ENCODE data around the gene CTDSPL2.
"Not testable (repeated sequence)": the region's sequence is repeated elsewhere in the genome, so short reads cannot be mapped to it uniquely, and the experiment has no call there.

Gene CTDSPL2

GRCh38 chr15:44545913-44546802 lies 118.7 kb downstream of the CTDSPL2 start:
- Histone ChIP-seq H3K4me3 (ENCODE audit: control insufficient read depth in 1 of 7, extremely low read depth in 1 of 7, insufficient read depth in 4 of 7, low read depth in 2 of 7, low read length in 6 of 7) (peak overlapping the region in 2 of 7 experiments; percentile 0 to 27), H3K4me1 (ENCODE audit: control extremely low read depth in 1 of 4, control insufficient read depth in 4 of 4, insufficient read depth in 4 of 4, low read length in 3 of 4) (peaks cover 0 to 14% (median 6%) of the 10 kb centered on the region in 4 experiments), H3K9me3 (ENCODE audit: control extremely low read depth in 1 of 5, control insufficient read depth in 4 of 5, insufficient read depth in 2 of 5, low read depth in 1 of 5, low read length in 4 of 5) (no peaks in the 10 kb centered on the region), H3K27ac (ENCODE audit: insufficient read depth in 1 of 2, low read depth in 1 of 2, low read length in 2 of 2, poor library complexity in 1 of 2, severe bottlenecking in 2 of 2) (no peak overlapping the region), H3K27me3 (replicated peaks in 2 of 5; ENCODE audit: control insufficient read depth in 4 of 5, insufficient read depth in 5 of 5, low read length in 4 of 5) (no peaks in the 10 kb centered on the region), H3K36me3 (ENCODE audit: control insufficient read depth in 4 of 4, insufficient read depth in 4 of 4, low read length in 3 of 4) (peaks cover 4 to 14% (median 8%) of the 10 kb centered on the region in 4 experiments)
- peak in 2 of 3 donors; percentile 54 to 56 for DNase-seq
- 50% methylated on average over 1 of the region's 5 CpGs for WGBS (ENCODE audit: insufficient coverage)
- CTCF ChIA-PET: interaction anchor here (1.0 to 2.7 kb wide), 10 partner anchors 9 to 117 kb away, joined by 3 to 13 read pairs (median 4); partner anchors contain the start of genes EIF3J and SPG11
- POLR2A ChIA-PET: interaction anchor here (0.6 to 1.2 kb wide), 3 partner anchors 8 to 14 kb away, joined by 3 to 4 read pairs (median 4); partner anchors contain the start of gene EIF3J

DNA sequence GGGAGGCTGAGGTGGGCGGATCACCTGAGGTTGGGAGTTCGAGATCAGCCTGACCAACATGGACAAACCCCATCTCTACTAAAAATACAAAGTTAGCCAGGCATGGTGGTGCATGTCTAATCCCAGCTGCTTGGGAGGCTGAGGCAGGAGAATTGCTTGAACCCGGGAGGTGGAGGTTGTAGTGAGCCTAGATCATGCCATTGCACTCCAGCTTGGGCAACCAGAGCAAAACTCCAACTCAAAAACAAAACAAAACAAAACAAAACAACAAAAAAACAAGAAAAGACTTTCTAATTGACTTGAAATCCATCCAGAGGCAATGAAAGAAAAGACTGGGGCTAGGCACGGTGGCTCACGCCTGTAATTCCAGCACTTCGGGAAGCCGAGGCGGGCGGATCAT lies 121.7 kb downstream of the CTDSPL2 start:
- H3K4me1 ChIP-seq (ENCODE audit: control extremely low read depth in 1 of 4, control insufficient read depth in 4 of 4, insufficient read depth in 4 of 4, low read length in 3 of 4); H3K4me3 ChIP-seq (ENCODE audit: control insufficient read depth in 1 of 7, extremely low read depth in 1 of 7, insufficient read depth in 4 of 7, low read depth in 2 of 7, low read length in 6 of 7); H3K27ac ChIP-seq (ENCODE audit: insufficient read depth in 1 of 2, low read depth in 1 of 2, low read length in 2 of 2, poor library complexity in 1 of 2, severe bottlenecking in 2 of 2); DNase-seq; H3K27me3 ChIP-seq (replicated peaks in 2 of 5; ENCODE audit: control insufficient read depth in 4 of 5, insufficient read depth in 5 of 5, low read length in 4 of 5); POLR2A ChIA-PET; H3K9me3 ChIP-seq (ENCODE audit: control extremely low read depth in 1 of 5, control insufficient read depth in 4 of 5, insufficient read depth in 2 of 5, low read depth in 1 of 5, low read length in 4 of 5): not testable (repeated sequence)
- peaks cover 5 to 21% (median 16%) of the 10 kb centered on the region in 4 experiments for H3K36me3 ChIP-seq (ENCODE audit: control insufficient read depth in 4 of 4, insufficient read depth in 4 of 4, low read length in 3 of 4)
- WGBS (ENCODE audit: insufficient coverage): 100% methylated on average over 5 of the region's 9 CpGs
- CTCF ChIA-PET: interaction anchor here (1.0 to 1.4 kb wide), 3 partner anchors 8 to 29 kb away, joined by 3 read pairs; no protein-coding TSS in a partner anchor

- Histone ChIP-seq H3K27ac (ENCODE audit: insufficient read depth in 1 of 2, low read depth in 1 of 2, low read length in 2 of 2, poor library complexity in 1 of 2, severe bottlenecking in 2 of 2) (no peak overlapping the region), H3K36me3 (ENCODE audit: control insufficient read depth in 4 of 4, insufficient read depth in 4 of 4, low read length in 3 of 4) (peaks cover 12 to 31% (median 21%) of the 10 kb centered on the region in 4 experiments), H3K27me3 (replicated peaks in 2 of 5; ENCODE audit: control insufficient read depth in 4 of 5, insufficient read depth in 5 of 5, low read length in 4 of 5) (no peaks in the 10 kb centered on the region), H3K4me1 (ENCODE audit: control extremely low read depth in 1 of 4, control insufficient read depth in 4 of 4, insufficient read depth in 4 of 4, low read length in 3 of 4) (peaks cover 5 to 12% (median 7%) of the 10 kb centered on the region in 4 experiments), H3K4me3 (ENCODE audit: control insufficient read depth in 1 of 7, extremely low read depth in 1 of 7, insufficient read depth in 4 of 7, low read depth in 2 of 7, low read length in 6 of 7) (no peak overlapping the region), H3K9me3 (ENCODE audit: control extremely low read depth in 1 of 5, control insufficient read depth in 4 of 5, insufficient read depth in 2 of 5, low read depth in 1 of 5, low read length in 4 of 5) (no peaks in the 10 kb centered on the region)
- ChIA-PET CTCF (interaction anchor here (0.7 to 1.4 kb wide), 9 partner anchors 9 to 340 kb away, joined by 3 to 8 read pairs (median 3); no protein-coding TSS in a partner anchor), POLR2A (no interaction called here)
- peak; percentile 50 to 81 (median 72) for DNase-seq
- WGBS (ENCODE audit: insufficient coverage): 0% methylated on average over 1 of the region's 3 CpGs
Observed at GRCh38 chr15:44550256-44550655, 122.8 kb downstream of the CTDSPL2 start.

- ChIA-PET POLR2A (interaction anchor here (0.7 kb wide), 1 partner anchor 13 kb away, joined by 3 read pairs; no protein-coding TSS in a partner anchor), CTCF (interaction anchor here (1.1 to 1.4 kb wide), 5 partner anchors 9 to 339 kb away, joined by 3 to 8 read pairs (median 4); no protein-coding TSS in a partner anchor)
- no peaks in the 10 kb centered on the region for H3K9me3 ChIP-seq (ENCODE audit: control extremely low read depth in 1 of 5, control insufficient read depth in 4 of 5, insufficient read depth in 2 of 5, low read depth in 1 of 5, low read length in 4 of 5)
- H3K4me3 ChIP-seq (ENCODE audit: control insufficient read depth in 1 of 7, extremely low read depth in 1 of 7, insufficient read depth in 4 of 7, low read depth in 2 of 7, low read length in 6 of 7): no peak overlapping the region
- H3K27ac ChIP-seq (ENCODE audit: insufficient read depth in 1 of 2, low read depth in 1 of 2, low read length in 2 of 2, poor library complexity in 1 of 2, severe bottlenecking in 2 of 2): no peak overlapping the region
- WGBS (ENCODE audit: insufficient coverage): 40% methylated on average over 1 of the region's 4 CpGs
- H3K27me3 ChIP-seq (replicated peaks in 2 of 5; ENCODE audit: control insufficient read depth in 4 of 5, insufficient read depth in 5 of 5, low read length in 4 of 5): no peaks in the 10 kb centered on the region
- DNase-seq: no peak
- H3K4me1 ChIP-seq (ENCODE audit: control extremely low read depth in 1 of 4, control insufficient read depth in 4 of 4, insufficient read depth in 4 of 4, low read length in 3 of 4): peaks cover 6 to 12% (median 8%) of the 10 kb centered on the region in 4 experiments
- peaks cover 14 to 36% (median 25%) of the 10 kb centered on the region in 4 experiments for H3K36me3 ChIP-seq (ENCODE audit: control insufficient read depth in 4 of 4, insufficient read depth in 4 of 4, low read length in 3 of 4)
Observed at GRCh38 chr15:44550734-44551133, 123.3 kb downstream of the CTDSPL2 start.

DNA sequence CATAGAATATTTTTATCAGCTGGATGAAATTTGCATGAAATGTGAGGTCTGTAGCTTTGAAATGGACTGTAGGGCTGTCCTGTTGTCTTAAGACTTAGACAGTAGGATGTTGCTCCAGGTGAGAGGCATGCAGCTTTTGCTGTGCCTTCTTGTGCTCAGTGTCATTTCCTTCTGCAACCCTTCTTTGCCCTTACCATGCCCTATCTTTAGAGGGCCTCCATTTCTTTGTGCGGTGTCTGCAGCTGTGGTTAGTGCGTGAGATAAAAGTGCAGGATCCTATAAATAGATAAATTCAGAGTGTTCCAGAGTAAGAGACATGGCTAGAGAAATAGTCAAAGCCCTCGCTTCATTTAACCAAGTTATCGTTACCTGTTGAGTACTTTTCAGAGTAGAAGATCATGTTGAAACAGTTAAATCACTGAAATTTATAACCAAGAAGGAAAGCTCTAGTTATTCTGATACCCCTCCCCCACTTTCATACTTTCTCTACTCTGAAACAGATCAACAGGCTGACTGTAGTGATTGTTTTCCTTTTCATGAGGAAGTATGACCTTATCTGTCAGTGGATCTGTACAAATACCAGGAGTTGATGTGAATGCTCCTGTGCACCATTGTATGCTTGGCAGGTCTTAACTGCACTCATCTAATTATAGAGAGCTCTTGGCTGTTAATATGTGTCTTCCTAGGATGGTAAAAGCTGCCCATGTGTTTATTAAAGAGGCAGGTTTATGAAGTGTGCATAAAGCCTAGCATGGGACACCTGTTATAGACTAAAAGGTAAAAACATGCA lies 127.7 kb downstream of the CTDSPL2 start:
- DNase-seq: no peak

DNA sequence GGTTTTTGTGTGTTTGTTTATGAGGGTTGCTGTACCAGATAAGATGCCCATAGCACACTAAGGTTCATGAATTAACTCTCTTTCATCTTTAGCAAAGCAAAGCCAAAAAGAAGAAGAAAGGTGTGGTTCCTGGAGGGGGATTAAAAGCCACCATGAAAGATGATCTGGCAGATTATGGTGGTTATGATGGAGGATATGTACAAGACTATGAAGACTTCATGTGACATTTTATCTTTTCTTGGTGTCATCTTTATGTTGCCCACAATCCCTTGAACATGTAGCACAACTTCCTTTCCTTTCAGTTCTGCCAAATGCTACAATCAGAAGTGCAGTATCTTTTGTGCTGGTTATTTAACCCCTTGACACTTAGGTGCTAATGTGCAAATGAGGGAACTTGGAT lies 133.5 kb downstream of the CTDSPL2 start:
- POLR2A ChIA-PET: not testable (repeated sequence)
- peaks cover 35 to 87% (median 60%) of the 10 kb centered on the region in 4 experiments for H3K36me3 ChIP-seq (ENCODE audit: control insufficient read depth in 4 of 4, insufficient read depth in 4 of 4, low read length in 3 of 4)
- CTCF ChIA-PET: interaction anchor here (0.9 to 2.4 kb wide), 3 partner anchors 10 to 17 kb away, joined by 3 to 8 read pairs (median 7); no protein-coding TSS in a partner anchor

More for the DNA sequence above, 127.7 kb downstream of the CTDSPL2 start:
- H3K36me3 ChIP-seq (ENCODE audit: control insufficient read depth in 4 of 4, insufficient read depth in 4 of 4, low read length in 3 of 4): peaks cover 27 to 71% (median 47%) of the 10 kb centered on the region in 4 experiments
- CTCF ChIA-PET: interaction anchor here (1.1 to 3.0 kb wide), 3 partner anchors 9 to 18 kb away, joined by 5 to 13 read pairs (median 6); partner anchors contain the start of gene EIF3J
- no peaks in the 10 kb centered on the region for H3K27me3 ChIP-seq (replicated peaks in 2 of 5; ENCODE audit: control insufficient read depth in 4 of 5, insufficient read depth in 5 of 5, low read length in 4 of 5)
- peaks cover 3 to 6% (median 5%) of the 10 kb centered on the region in 4 experiments for H3K4me1 ChIP-seq (ENCODE audit: control extremely low read depth in 1 of 4, control insufficient read depth in 4 of 4, insufficient read depth in 4 of 4, low read length in 3 of 4)
- no peaks in the 10 kb centered on the region for H3K9me3 ChIP-seq (ENCODE audit: control extremely low read depth in 1 of 5, control insufficient read depth in 4 of 5, insufficient read depth in 2 of 5, low read depth in 1 of 5, low read length in 4 of 5)
- H3K27ac ChIP-seq (ENCODE audit: insufficient read depth in 1 of 2, low read depth in 1 of 2, low read length in 2 of 2, poor library complexity in 1 of 2, severe bottlenecking in 2 of 2): no peak overlapping the region
- no peak overlapping the region for H3K4me3 ChIP-seq (ENCODE audit: control insufficient read depth in 1 of 7, extremely low read depth in 1 of 7, insufficient read depth in 4 of 7, low read depth in 2 of 7, low read length in 6 of 7)
- WGBS (ENCODE audit: insufficient coverage): no CpG with 5 or more reads among the region's 4 CpGs
- POLR2A ChIA-PET: interaction anchor here (1.1 kb wide), 1 partner anchor 13 kb away, joined by 3 read pairs; no protein-coding TSS in a partner anchor

More for the DNA sequence above, 133.5 kb downstream of the CTDSPL2 start:
- not testable (repeated sequence) for H3K27me3 ChIP-seq (replicated peaks in 2 of 5; ENCODE audit: control insufficient read depth in 4 of 5, insufficient read depth in 5 of 5, low read length in 4 of 5); H3K4me3 ChIP-seq (ENCODE audit: control insufficient read depth in 1 of 7, extremely low read depth in 1 of 7, insufficient read depth in 4 of 7, low read depth in 2 of 7, low read length in 6 of 7); DNase-seq; H3K27ac ChIP-seq (ENCODE audit: insufficient read depth in 1 of 2, low read depth in 1 of 2, low read length in 2 of 2, poor library complexity in 1 of 2, severe bottlenecking in 2 of 2); H3K4me1 ChIP-seq (ENCODE audit: control extremely low read depth in 1 of 4, control insufficient read depth in 4 of 4, insufficient read depth in 4 of 4, low read length in 3 of 4)
- H3K9me3 ChIP-seq (ENCODE audit: control extremely low read depth in 1 of 5, control insufficient read depth in 4 of 5, insufficient read depth in 2 of 5, low read depth in 1 of 5, low read length in 4 of 5): peaks cover 0 to 16% (median 11%) of the 10 kb centered on the region in 5 experiments

Data from common myeloid progenitor, CD34-positive (primary cell).